Spleen (tissue), 7 donors: ENCODE measurements around the gene CHPF.
A peak's percentile ranks its signal among the peaks of the same experiment; 100 is the strongest.

ENCODE experiments used
- POLR2A ChIP-seq, 3 donors: fragments of 450-650 bp; IDR thresholded peaks; one replicate each; pipeline ENCODE4 v1.5.1; 2017; ENCODE audit warnings: antibody characterized with exemption in 3 of 3, mild to moderate bottlenecking in 1 of 3
- POLR2AphosphoS5 ChIP-seq, 3 donors: sonication (generic); formaldehyde crosslinking; IDR thresholded peaks; one replicate each; pipeline ENCODE4 v1.5.1; 2017; ENCODE audit warnings: antibody characterized with exemption in 3 of 3
- TF ChIP-seq, protein P1 (sequence below), 11 experiments: fragments of 200-600 bp in 7 of 11; fragments of 450-650 bp in 4 of 11; sonication (generic) in 4 of 11; IDR thresholded peaks in 8 of 11; conservative IDR thresholded peaks in 3 of 11; 1 replicate in 7 of 11; 2 replicates in 4 of 11; pipeline versions ENCODE4 v1.4.0 to v1.8.0; 2016 to 2021; ENCODE audit warnings: antibody characterized with exemption in 11 of 11, inconsistent platforms in 4 of 11, mild to moderate bottlenecking in 1 of 11
- donor health status: DM: no; HTN: no; CAD: no; lungs with moderate emphysema.
- donor health status: DM: no; HTN: no; CAD: no.
- donor health status: DM: no; HTN: no; CAD: no.

- TF ChIP-seq, protein P1, sequence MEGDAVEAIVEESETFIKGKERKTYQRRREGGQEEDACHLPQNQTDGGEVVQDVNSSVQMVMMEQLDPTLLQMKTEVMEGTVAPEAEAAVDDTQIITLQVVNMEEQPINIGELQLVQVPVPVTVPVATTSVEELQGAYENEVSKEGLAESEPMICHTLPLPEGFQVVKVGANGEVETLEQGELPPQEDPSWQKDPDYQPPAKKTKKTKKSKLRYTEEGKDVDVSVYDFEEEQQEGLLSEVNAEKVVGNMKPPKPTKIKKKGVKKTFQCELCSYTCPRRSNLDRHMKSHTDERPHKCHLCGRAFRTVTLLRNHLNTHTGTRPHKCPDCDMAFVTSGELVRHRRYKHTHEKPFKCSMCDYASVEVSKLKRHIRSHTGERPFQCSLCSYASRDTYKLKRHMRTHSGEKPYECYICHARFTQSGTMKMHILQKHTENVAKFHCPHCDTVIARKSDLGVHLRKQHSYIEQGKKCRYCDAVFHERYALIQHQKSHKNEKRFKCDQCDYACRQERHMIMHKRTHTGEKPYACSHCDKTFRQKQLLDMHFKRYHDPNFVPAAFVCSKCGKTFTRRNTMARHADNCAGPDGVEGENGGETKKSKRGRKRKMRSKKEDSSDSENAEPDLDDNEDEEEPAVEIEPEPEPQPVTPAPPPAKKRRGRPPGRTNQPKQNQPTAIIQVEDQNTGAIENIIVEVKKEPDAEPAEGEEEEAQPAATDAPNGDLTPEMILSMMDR (IDR thresholded peaks at IDR 0.05 in 8 of 11, conservative IDR thresholded peaks at IDR 0.05 in 3 of 11), result peak in 7 of 11 experiments; percentile 9 to 42 (median 25)
- TF ChIP-seq POLR2AphosphoS5 (IDR thresholded peaks at IDR 0.05), result no peak
- no peak for TF ChIP-seq POLR2A (IDR thresholded peaks at IDR 0.05)
Measured at GRCh38 chr2:219521066-219521880, 22.3 kb downstream of the CHPF start.
